OCI-LY3 (cell line): Measurements from ENCODE around the gene MIOX.

Experiments used
- H2AFZ ChIP-seq: fragments of 200-600, 300-600 bp; shearing (Covaris generic); 2 replicates; pipeline ENCODE4 v1.6.0; 2014; ENCODE audit warnings: antibody characterized with exemption, low read depth, low read length
- H3K27ac ChIP-seq: fragments of 200-600, 300-600 bp; sonication (generic); 2 replicates; pipeline ENCODE4 v1.5.1; 2014; ENCODE audit warnings: mild to moderate bottlenecking, low read length, moderate library complexity, mixed read lengths
- H3K27me3 ChIP-seq: fragments of 200-600, 300-600 bp; sonication (generic); 2 replicates; pipeline ENCODE4 v1.6.1; 2014; ENCODE audit warnings: low read depth, low read length, mixed read lengths
- H3K36me3 ChIP-seq: fragments of 200-600, 300-600 bp; sonication (generic); replicated peaks from 2 replicates; pipeline ENCODE3; 2014; ENCODE audit warnings: low read depth, low read length, mixed read lengths
- H3K4me1 ChIP-seq: fragments of 300-600, 200-600 bp; sonication (generic); 2 replicates; pipeline ENCODE4 v1.6.1; 2014; ENCODE audit warnings: low read length, mixed read lengths
- H3K4me2 ChIP-seq: fragments of 200-600, 300-600 bp; sonication (generic); 2 replicates; pipeline ENCODE4 v1.6.1; 2014; ENCODE audit warnings: low read length, mixed read lengths
- H3K4me3 ChIP-seq: fragments of 300-600, 200-600 bp; sonication (generic); 2 replicates; pipeline ENCODE4 v1.5.1; 2014; ENCODE audit warnings: antibody characterized with exemption, mild to moderate bottlenecking, low read length, moderate library complexity
- H3K79me2 ChIP-seq: fragments of 300-600, 200-600 bp; shearing (Covaris generic); 2 replicates; pipeline ENCODE4 v1.6.1; 2014; ENCODE audit warnings: mild to moderate bottlenecking, low read length, mixed read lengths
- H3K9ac ChIP-seq: fragments of 300-600, 200-600 bp; shearing (Covaris generic); 2 replicates; pipeline ENCODE4 v1.6.0; 2014; ENCODE audit warnings: mild to moderate bottlenecking, low read length, moderate library complexity
- H3K9me3 ChIP-seq: fragments of 200-600, 300-600 bp; shearing (Covaris generic); 2 replicates; pipeline ENCODE4 v1.6.1; 2014; ENCODE audit warnings: low read length, mixed read lengths; ENCODE audit not compliant: insufficient read depth
- H4K20me1 ChIP-seq: fragments of 200-600, 300-600 bp; sonication (generic); 2 replicates; pipeline ENCODE4 v1.6.1; 2016; ENCODE audit warnings: low read length, mixed read lengths; ENCODE audit not compliant: insufficient read depth
- CTCF ChIP-seq: fragments of 200-600, 300-600 bp; sonication (generic); IDR thresholded peaks from 2 replicates; pipeline ENCODE4 v1.5.1; 2014; ENCODE audit warnings: antibody characterized with exemption, low read length, low read depth
- EZH2phosphoT487 ChIP-seq: fragments of 200-600 bp; shearing (Covaris generic); IDR thresholded peaks from 2 replicates; pipeline ENCODE4 v1.6.1; 2018; ENCODE audit warnings: antibody characterized with exemption, mixed run types, low read depth

The MIOX gene

GRCh38 chr22:50469377-50470305, 17.0 kb upstream of the MIOX start:
- Histone ChIP-seq H3K27me3 (no peaks in the 10 kb centered on the region), H3K4me1 (peaks cover 32% of the 10 kb centered on the region), H3K36me3 (no peaks in the 10 kb centered on the region), H3K79me2 (peaks cover 55% of the 10 kb centered on the region), H3K9ac (peak overlapping the region; percentile 34; the same call in 1 of the 2 replicates), H4K20me1 (peaks cover 29% of the 10 kb centered on the region), H3K4me2 (peak overlapping the region; percentile 71), H3K9me3 (no peaks in the 10 kb centered on the region), H3K4me3 (peak overlapping the region; percentile 64), H2AFZ (no peak overlapping the region), H3K27ac (peak overlapping the region; percentile 54)
- TF ChIP-seq EZH2phosphoT487, result no peak
- 0 out of 2 replicates have a peak, but pooled peaks have one; percentile 4 for TF ChIP-seq CTCF

- TF ChIP-seq CTCF (no peak), EZH2phosphoT487 (no peak)
- Histone ChIP-seq H4K20me1 (peaks cover 29% of the 10 kb centered on the region), H3K4me1 (peaks cover 34% of the 10 kb centered on the region), H2AFZ (no peak overlapping the region), H3K36me3 (no peaks in the 10 kb centered on the region), H3K4me2 (peak overlapping the region; percentile 71), H3K27me3 (no peaks in the 10 kb centered on the region), H3K79me2 (peaks cover 55% of the 10 kb centered on the region), H3K9ac (no peak overlapping the region), H3K27ac (peak overlapping the region; percentile 36), H3K9me3 (no peaks in the 10 kb centered on the region), H3K4me3 (peak overlapping the region; percentile 64)
Observed at GRCh38 chr22:50470491-50470890, 16.2 kb upstream of the MIOX start.

- H3K79me2 ChIP-seq, result peaks cover 55% of the 10 kb centered on the region
- H3K9me3 ChIP-seq, result no peaks in the 10 kb centered on the region
- no peaks in the 10 kb centered on the region for H3K27me3 ChIP-seq
- H3K4me3 ChIP-seq, result no peak overlapping the region
- TF ChIP-seq EZH2phosphoT487, result no peak
- no peak for TF ChIP-seq CTCF
- H3K9ac ChIP-seq, result no peak overlapping the region
- H2AFZ ChIP-seq, result no peak overlapping the region
- no peaks in the 10 kb centered on the region for H3K36me3 ChIP-seq
- no peak overlapping the region for H3K4me2 ChIP-seq
- peaks cover 35% of the 10 kb centered on the region for H3K4me1 ChIP-seq
- peaks cover 29% of the 10 kb centered on the region for H4K20me1 ChIP-seq
- H3K27ac ChIP-seq, result no peak overlapping the region
Observed at GRCh38 chr22:50471197-50471847, 15.3 kb upstream of the MIOX start.

GRCh38 chr22:50471962-50472361, 14.7 kb upstream of the MIOX start:
- Histone ChIP-seq H3K4me2 (no peak overlapping the region), H4K20me1 (peaks cover 29% of the 10 kb centered on the region), H3K27me3 (no peaks in the 10 kb centered on the region), H3K79me2 (peaks cover 55% of the 10 kb centered on the region), H3K4me1 (peaks cover 35% of the 10 kb centered on the region), H3K27ac (no peak overlapping the region), H3K36me3 (no peaks in the 10 kb centered on the region), H3K4me3 (no peak overlapping the region), H3K9me3 (no peaks in the 10 kb centered on the region), H3K9ac (no peak overlapping the region), H2AFZ (no peak overlapping the region)
- TF ChIP-seq CTCF, result no peak
- no peak for TF ChIP-seq EZH2phosphoT487
